Colonic mucosa (tissue), 4 donors: Measurements from ENCODE around the gene CDRT15. TPM values are rescaled to one million over a fixed set of nuclear protein-coding genes. Genes with fewer than 3 reads are reported as not detected.
A peak's percentile ranks its signal among the peaks of the same experiment; 100 is the strongest.

Experiments
- DNase-seq: peaks from one replicate; pipeline ENCODE4 v3.0.0-alpha.2; 2020
- H3K27ac ChIP-seq: fragments of 200-600 bp; one replicate; pipeline ENCODE4 v1.8.0; 2021
- H3K27me3 ChIP-seq: fragments of 200-600 bp; one replicate; pipeline ENCODE4 v1.8.0; 2021
- H3K36me3 ChIP-seq: fragments of 200-600 bp; one replicate; pipeline ENCODE4 v1.8.0; 2021
- H3K4me1 ChIP-seq: fragments of 200-600 bp; one replicate; pipeline ENCODE4 v1.8.0; 2021; ENCODE audit warnings: mild to moderate bottlenecking
- H3K4me3 ChIP-seq: fragments of 200-600 bp; one replicate; pipeline ENCODE4 v1.8.0; 2021
- H3K9ac ChIP-seq, 2 donors: one replicate each; pipeline ENCODE4 v1.7.0; 2013; ENCODE audit warnings: control low read depth in 2 of 2, low read depth in 2 of 2, low read length in 2 of 2
- H3K9me3 ChIP-seq: fragments of 200-600 bp; one replicate; pipeline ENCODE4 v1.8.0; 2021
- intact Hi-C: fragments of 100-400 bp; cut with DNase I; formaldehyde crosslinking; loops from one replicate; pipeline ENCODE4 v1.14.1; 2022
- total RNA-seq, 2 donors: library from RNA; stranded (reverse); fragmentation: NEBNext Ultra II Directional in 1 of 2; extraction: Animal tissue kit (Norgen Biotek cat#: 25700) in 1 of 2; gene quantifications; one replicate each; pipeline ENCODE4 v1.2.1, GENCODE V29; 2021
- TF ChIP-seq, protein P1 (sequence below): fragments of 200-600 bp; IDR thresholded peaks from one replicate; pipeline ENCODE4 v1.8.0; 2022; ENCODE audit warnings: antibody characterized with exemption, mild to moderate bottlenecking
- donor health status: healthy.
- donor health status: DM: no; HTN: no; CAD: no.
- donor health status: DM: no; HTN: no; CAD: no.

The CDRT15 gene
- total RNA-seq, 2 donors from 2014 or later, result not detected

DNA sequence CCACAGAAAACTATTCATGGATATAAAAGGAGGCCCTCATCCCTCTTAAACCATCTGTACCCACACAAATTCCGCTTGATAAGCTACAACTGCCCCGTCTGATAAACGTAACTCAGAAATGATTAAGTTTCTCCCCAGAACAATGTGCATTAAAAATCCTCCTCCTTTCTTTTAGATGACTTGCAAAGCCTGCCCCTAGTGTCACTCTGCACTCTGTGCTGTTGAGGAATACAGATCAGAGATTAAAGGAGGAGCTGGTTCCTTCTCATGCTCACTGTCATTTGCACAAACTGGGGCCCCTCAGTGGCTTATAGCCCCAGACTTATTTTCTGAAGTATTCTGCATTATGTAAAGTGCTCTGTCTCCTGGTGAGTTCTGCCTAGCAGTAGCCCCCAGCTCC is 33.3 kb downstream of the CDRT15 start:
- intact Hi-C loops, result loop anchor here (10.0 kb wide), 1 partner anchor 139 kb away; the partner anchor contains the start of gene COX10
- H3K27me3 ChIP-seq, result no peaks in the 10 kb centered on the region
- TF ChIP-seq, protein P1, sequence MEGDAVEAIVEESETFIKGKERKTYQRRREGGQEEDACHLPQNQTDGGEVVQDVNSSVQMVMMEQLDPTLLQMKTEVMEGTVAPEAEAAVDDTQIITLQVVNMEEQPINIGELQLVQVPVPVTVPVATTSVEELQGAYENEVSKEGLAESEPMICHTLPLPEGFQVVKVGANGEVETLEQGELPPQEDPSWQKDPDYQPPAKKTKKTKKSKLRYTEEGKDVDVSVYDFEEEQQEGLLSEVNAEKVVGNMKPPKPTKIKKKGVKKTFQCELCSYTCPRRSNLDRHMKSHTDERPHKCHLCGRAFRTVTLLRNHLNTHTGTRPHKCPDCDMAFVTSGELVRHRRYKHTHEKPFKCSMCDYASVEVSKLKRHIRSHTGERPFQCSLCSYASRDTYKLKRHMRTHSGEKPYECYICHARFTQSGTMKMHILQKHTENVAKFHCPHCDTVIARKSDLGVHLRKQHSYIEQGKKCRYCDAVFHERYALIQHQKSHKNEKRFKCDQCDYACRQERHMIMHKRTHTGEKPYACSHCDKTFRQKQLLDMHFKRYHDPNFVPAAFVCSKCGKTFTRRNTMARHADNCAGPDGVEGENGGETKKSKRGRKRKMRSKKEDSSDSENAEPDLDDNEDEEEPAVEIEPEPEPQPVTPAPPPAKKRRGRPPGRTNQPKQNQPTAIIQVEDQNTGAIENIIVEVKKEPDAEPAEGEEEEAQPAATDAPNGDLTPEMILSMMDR, result no peak
- H3K9me3 ChIP-seq, result no peaks in the 10 kb centered on the region
- H3K4me3 ChIP-seq, result no peak overlapping the region
- no peaks in the 10 kb centered on the region for H3K36me3 ChIP-seq
- DNase-seq, result no peak
- H3K4me1 ChIP-seq, result no peaks in the 10 kb centered on the region
- H3K9ac ChIP-seq, result no peak overlapping the region
- no peak overlapping the region for H3K27ac ChIP-seq

DNA sequence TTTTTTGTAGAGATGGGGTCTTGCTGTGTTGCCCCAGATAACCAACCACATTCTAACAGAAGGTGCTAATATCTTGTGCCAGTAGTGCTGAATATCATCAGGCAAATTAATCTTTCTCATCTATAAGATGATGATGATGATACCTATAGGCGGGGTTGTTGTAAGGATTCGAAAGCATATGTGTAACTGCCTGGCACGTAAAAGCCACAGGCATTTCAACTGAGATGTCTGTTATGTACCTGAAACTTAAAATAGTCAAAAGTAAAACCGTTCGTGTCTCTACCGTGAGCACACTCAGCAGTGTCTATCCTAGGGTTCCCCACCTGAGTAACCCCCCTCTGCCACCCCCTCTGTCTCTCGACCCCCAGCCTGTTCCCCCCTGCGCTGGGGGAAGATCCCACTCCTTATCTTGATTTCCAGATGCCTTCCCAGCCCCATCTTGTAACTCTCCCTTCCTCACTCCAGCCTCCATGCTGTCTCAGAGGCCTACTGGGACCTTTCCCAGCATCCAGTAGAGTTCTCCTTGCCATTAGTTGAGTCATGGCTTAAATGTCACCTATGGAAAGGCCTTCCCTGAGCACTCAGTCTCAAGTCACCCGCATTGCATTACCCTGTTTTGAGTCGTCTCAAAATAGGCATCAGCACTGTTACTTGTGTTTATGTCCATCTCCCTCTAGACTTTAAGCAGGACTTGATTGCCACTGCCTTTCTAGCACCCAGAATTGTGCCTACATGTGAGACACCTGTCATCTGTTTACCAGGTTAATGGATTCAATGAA is 34.1 kb downstream of the CDRT15 start:
- Histone ChIP-seq H3K4me1 (no peaks in the 10 kb centered on the region), H3K27ac (no peak overlapping the region), H3K9ac (no peak overlapping the region), H3K27me3 (no peaks in the 10 kb centered on the region), H3K36me3 (no peaks in the 10 kb centered on the region), H3K4me3 (no peak overlapping the region), H3K9me3 (no peaks in the 10 kb centered on the region)
- no peak for DNase-seq
- intact Hi-C loops, result loop anchor here (10.0 kb wide), 1 partner anchor 138 kb away; the partner anchor contains the start of gene COX10
- TF ChIP-seq, protein P1, result no peak

DNA sequence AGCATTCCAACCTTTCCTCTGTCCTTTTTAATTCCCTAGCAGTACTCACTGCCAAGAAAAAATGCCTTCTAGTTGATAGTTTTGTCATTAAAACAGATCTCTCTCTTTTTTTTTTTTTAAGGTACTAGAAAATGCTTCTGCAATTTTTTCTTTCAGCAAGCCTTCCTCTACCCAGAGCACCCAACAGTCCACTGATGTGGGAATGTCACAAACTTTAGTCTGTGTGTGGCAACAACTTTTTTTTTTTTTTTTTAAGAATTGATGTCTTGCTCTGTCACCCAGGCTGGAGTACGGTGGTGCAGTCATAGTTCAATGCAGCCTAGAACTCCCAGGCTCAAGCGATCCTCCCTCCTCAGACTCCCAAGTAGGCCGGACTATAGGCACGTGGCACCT is 34.7 kb downstream of the CDRT15 start:
- no peak overlapping the region for H3K4me3 ChIP-seq
- no peaks in the 10 kb centered on the region for H3K36me3 ChIP-seq
- DNase-seq, result no peak
- H3K4me1 ChIP-seq, result no peaks in the 10 kb centered on the region
- no peaks in the 10 kb centered on the region for H3K27me3 ChIP-seq
- intact Hi-C loops, result loop anchor here (10.0 kb wide), 1 partner anchor 137 kb away; the partner anchor contains the start of gene COX10
- TF ChIP-seq, protein P1, result no peak
- no peak overlapping the region for H3K9ac ChIP-seq
- no peaks in the 10 kb centered on the region for H3K9me3 ChIP-seq
- peak overlapping the region; percentile 7 for H3K27ac ChIP-seq

DNA sequence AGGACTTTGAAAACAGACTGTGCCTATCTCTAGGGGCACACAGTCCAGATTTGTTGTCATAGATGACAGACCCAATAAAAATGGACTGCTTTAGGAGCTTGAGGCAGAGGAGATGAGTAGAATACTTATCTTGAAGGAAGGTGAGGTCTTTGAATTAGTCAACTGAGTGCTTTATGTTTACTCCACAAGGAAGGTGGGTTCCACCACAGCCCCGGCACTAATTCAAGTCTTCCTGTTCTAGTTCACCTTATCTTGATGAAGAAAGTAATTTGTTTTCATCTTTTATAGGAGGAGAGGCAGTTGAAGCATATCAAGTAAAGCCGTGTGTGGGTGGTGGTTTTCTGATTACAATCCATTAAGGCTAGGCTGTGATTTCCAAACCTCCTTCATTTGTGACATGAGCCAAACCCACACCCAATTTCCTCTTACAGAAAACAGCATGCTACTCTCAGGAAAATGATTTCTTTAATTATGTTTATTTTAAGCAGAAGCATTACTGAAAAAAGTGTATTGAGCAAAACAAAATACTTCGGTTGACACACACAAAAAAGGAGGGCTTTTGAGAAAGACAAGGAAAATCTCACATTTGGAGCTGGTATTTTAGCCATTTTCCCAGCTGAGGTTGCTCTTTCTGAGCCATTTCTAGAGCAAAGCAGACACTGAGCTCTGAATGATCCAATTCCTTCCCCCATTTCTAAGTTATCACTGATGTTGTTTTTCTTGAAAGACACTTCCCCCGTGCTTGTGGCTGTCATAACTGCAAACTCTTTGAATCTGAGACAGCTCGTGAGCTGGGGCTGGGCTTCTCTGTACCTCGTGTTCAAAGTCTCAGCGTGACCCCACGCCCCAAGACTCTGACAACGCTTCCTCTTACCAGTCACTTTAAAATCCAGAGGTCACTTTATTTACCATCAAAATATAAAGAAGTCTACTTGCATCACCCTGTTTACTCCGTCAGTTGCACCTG is 35.4 kb downstream of the CDRT15 start:
- no peak for DNase-seq
- Histone ChIP-seq H3K27me3 (no peaks in the 10 kb centered on the region), H3K27ac (peak overlapping the region; percentile 7), H3K4me1 (no peaks in the 10 kb centered on the region), H3K9ac (no peak overlapping the region), H3K36me3 (no peaks in the 10 kb centered on the region), H3K9me3 (no peaks in the 10 kb centered on the region), H3K4me3 (no peak overlapping the region)
- TF ChIP-seq, protein P1, result no peak
- intact Hi-C loops, result loop anchor here (10.0 kb wide), 1 partner anchor 137 kb away; the partner anchor contains the start of gene COX10

DNA sequence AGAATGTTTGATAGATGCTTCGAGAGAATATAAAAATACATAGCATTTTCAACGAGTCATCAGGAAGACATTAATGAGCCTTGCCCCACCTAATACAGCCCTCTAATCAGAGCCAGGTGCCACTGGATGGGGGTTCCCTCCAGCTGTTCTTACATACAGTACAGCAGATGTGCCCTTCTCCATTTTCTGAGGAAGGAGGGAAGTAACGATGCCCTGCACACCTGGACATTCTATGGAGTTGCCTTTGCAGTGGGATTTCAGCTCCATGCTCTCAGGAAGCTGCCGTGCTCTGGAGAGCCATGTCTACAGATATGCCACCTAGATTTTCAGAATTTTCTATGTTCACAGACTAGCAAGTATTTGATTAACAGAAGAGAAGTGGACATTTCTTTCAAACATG is 36.3 kb downstream of the CDRT15 start:
- Histone ChIP-seq H3K27ac (peak overlapping the region; percentile 7), H3K36me3 (no peaks in the 10 kb centered on the region), H3K4me1 (no peaks in the 10 kb centered on the region), H3K4me3 (no peak overlapping the region), H3K27me3 (no peaks in the 10 kb centered on the region), H3K9me3 (no peaks in the 10 kb centered on the region), H3K9ac (no peak overlapping the region)
- TF ChIP-seq, protein P1, result no peak
- no peak for DNase-seq
- intact Hi-C loops, result loop anchor here (10.0 kb wide), 1 partner anchor 136 kb away; the partner anchor contains the start of gene COX10
